Vagina (tissue), 2 donors: ENCODE results near the gene BRIX1. TPM values are rescaled to one million over a fixed set of nuclear protein-coding genes. Genes with fewer than 3 reads are reported as not detected.
A peak's percentile ranks its signal among the peaks of the same experiment; 100 is the strongest.

Source experiments
- DNase-seq, 2 donors: peaks; one replicate each; pipeline ENCODE4 v3.0.0-alpha.2; 2017; ENCODE audit errors: extremely low spot score in 2 of 2
- H3K27ac ChIP-seq: fragments of 200-600 bp; sonication (generic); one replicate; pipeline ENCODE4 v1.5.1; 2019
- H3K27me3 ChIP-seq: fragments of 200-600 bp; sonication (generic); one replicate; pipeline ENCODE4 v1.5.1; 2019
- H3K36me3 ChIP-seq, 2 donors: fragments of 200-600 bp; sonication (generic); one replicate each; pipeline ENCODE4 v1.5.1; 2017 to 2019
- H3K4me1 ChIP-seq: fragments of 200-600 bp; sonication (generic); one replicate; pipeline ENCODE4 v1.5.1; 2019
- H3K4me3 ChIP-seq, 2 donors: fragments of 200-600 bp; sonication (generic); 1 replicate in 1 of 2; 2 replicates in 1 of 2; pipeline ENCODE4 v1.5.1; 2016 to 2019
- H3K9me3 ChIP-seq: fragments of 200-600 bp; sonication (generic); one replicate; pipeline ENCODE4 v1.5.1; 2019
- POLR2A ChIP-seq, 2 donors: fragments of 450-650 bp; IDR thresholded peaks; one replicate each; pipeline ENCODE4 v1.6.1; 2017; ENCODE audit warnings: antibody characterized with exemption in 2 of 2, mild to moderate bottlenecking in 2 of 2, moderate library complexity in 2 of 2
- POLR2AphosphoS5 ChIP-seq, 2 donors: sonication (generic); formaldehyde crosslinking; IDR thresholded peaks; one replicate each; pipeline ENCODE4 v1.9.0; 2017; ENCODE audit warnings: antibody characterized with exemption in 2 of 2, mild to moderate bottlenecking in 2 of 2, low read depth in 1 of 2; ENCODE audit not compliant: insufficient read depth in 1 of 2
- intact Hi-C: fragments of 100-400 bp; cut with DNase I; formaldehyde crosslinking; loops from one replicate; pipeline ENCODE4 v1.15.1; 2023
- total RNA-seq: library from RNA; depleted of rRNA; stranded (reverse); fragments of >200 nt; gene quantifications from one replicate; pipeline ENCODE4 v1.2.3, GENCODE V29; 2016
- TF ChIP-seq, protein P1 (sequence below), 3 experiments: fragments of 450-650 bp in 2 of 3; fragments of 200-600 bp in 1 of 3; sonication (generic) in 1 of 3; IDR thresholded peaks; one replicate each; pipeline ENCODE4 v1.5.1; 2017 to 2019; ENCODE audit warnings: antibody characterized with exemption in 3 of 3, mild to moderate bottlenecking in 2 of 3, moderate library complexity in 2 of 3

Gene BRIX1
- total RNA-seq, 1 donor from 2014 or later: 10.3 TPM

GRCh38 chr5:34926318-34926888, 10.9 kb downstream of the BRIX1 start:
- Histone ChIP-seq H3K4me3 (no peak overlapping the region), H3K27ac (no peak overlapping the region), H3K27me3 (no peaks in the 10 kb centered on the region), H3K36me3 (peaks cover 0 to 53% of the 10 kb centered on the region in 2 donors), H3K4me1 (peaks cover 23% of the 10 kb centered on the region), H3K9me3 (no peaks in the 10 kb centered on the region)
- DNase-seq: no peak
- TF ChIP-seq POLR2A (IDR thresholded peaks at IDR 0.05): no peak
- TF ChIP-seq, protein P1, sequence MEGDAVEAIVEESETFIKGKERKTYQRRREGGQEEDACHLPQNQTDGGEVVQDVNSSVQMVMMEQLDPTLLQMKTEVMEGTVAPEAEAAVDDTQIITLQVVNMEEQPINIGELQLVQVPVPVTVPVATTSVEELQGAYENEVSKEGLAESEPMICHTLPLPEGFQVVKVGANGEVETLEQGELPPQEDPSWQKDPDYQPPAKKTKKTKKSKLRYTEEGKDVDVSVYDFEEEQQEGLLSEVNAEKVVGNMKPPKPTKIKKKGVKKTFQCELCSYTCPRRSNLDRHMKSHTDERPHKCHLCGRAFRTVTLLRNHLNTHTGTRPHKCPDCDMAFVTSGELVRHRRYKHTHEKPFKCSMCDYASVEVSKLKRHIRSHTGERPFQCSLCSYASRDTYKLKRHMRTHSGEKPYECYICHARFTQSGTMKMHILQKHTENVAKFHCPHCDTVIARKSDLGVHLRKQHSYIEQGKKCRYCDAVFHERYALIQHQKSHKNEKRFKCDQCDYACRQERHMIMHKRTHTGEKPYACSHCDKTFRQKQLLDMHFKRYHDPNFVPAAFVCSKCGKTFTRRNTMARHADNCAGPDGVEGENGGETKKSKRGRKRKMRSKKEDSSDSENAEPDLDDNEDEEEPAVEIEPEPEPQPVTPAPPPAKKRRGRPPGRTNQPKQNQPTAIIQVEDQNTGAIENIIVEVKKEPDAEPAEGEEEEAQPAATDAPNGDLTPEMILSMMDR (IDR thresholded peaks at IDR 0.05): no peak
- no peak for TF ChIP-seq POLR2AphosphoS5 (IDR thresholded peaks at IDR 0.05; ENCODE audit: insufficient read depth in 1 of 2, low read depth in 1 of 2)
- intact Hi-C loops: no loop called here

DNA sequence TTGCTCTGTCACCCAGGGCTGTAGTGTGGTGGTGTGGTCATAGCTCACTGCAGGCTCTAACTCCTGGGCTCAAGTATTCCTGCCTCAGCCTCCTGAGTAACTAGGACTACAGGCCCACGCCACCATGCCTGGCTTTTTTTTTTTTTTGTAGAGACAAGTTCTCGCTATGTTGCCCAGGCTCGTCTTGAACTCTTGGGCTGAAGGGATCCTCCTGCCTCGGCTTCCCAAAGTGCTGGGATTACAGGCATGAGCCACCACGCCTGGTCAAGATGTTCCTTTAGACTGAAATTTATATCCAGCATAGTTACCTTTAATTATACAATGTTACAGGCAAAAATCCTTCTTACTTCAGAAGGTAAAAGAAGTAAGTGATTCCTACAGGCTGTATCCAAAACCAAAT, 12.3 kb downstream of the BRIX1 start:
- intact Hi-C loops: no loop called here

DNA sequence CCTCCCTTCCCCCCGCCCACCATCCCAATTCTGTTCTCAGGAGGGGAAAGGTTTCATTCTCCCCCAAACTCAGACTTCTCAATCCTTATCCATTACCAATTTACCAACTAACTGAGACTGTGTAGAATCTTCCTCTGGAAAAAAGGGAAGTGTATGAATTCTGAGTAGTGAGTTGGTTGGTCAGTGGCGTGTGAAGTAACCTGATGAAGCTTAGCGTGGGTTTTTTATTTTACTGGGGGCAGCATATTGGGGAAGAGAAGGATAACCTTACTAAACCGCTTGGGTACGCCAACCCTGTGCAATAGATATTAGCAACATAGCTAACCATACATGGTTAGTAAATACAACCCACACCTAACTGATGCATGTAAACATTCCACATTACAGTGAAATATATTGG, 12.8 kb downstream of the BRIX1 start:
- Histone ChIP-seq H3K4me3 (no peak overlapping the region), H3K4me1 (peaks cover 42% of the 10 kb centered on the region), H3K27me3 (no peaks in the 10 kb centered on the region), H3K36me3 (peaks cover 0 to 35% of the 10 kb centered on the region in 2 donors), H3K9me3 (no peaks in the 10 kb centered on the region), H3K27ac (no peak overlapping the region)
- intact Hi-C loops: no loop called here
- TF ChIP-seq, protein P1 (IDR thresholded peaks at IDR 0.05): no peak
- TF ChIP-seq POLR2A (IDR thresholded peaks at IDR 0.05) (no peak), POLR2AphosphoS5 (IDR thresholded peaks at IDR 0.05; ENCODE audit: insufficient read depth in 1 of 2, low read depth in 1 of 2) (no peak)
- no peak for DNase-seq

More for the DNA sequence above, 12.3 kb downstream of the BRIX1 start:
- no peak overlapping the region for H3K27ac ChIP-seq
- no peak overlapping the region for H3K4me3 ChIP-seq
- H3K36me3 ChIP-seq: peaks cover 0 to 40% of the 10 kb centered on the region in 2 donors
- no peaks in the 10 kb centered on the region for H3K9me3 ChIP-seq
- TF ChIP-seq POLR2AphosphoS5 (IDR thresholded peaks at IDR 0.05; ENCODE audit: insufficient read depth in 1 of 2, low read depth in 1 of 2) (no peak), POLR2A (IDR thresholded peaks at IDR 0.05) (no peak)
- TF ChIP-seq, protein P1 (IDR thresholded peaks at IDR 0.05): no peak
- H3K4me1 ChIP-seq: peaks cover 37% of the 10 kb centered on the region
- H3K27me3 ChIP-seq: no peaks in the 10 kb centered on the region
- DNase-seq: no peak

DNA sequence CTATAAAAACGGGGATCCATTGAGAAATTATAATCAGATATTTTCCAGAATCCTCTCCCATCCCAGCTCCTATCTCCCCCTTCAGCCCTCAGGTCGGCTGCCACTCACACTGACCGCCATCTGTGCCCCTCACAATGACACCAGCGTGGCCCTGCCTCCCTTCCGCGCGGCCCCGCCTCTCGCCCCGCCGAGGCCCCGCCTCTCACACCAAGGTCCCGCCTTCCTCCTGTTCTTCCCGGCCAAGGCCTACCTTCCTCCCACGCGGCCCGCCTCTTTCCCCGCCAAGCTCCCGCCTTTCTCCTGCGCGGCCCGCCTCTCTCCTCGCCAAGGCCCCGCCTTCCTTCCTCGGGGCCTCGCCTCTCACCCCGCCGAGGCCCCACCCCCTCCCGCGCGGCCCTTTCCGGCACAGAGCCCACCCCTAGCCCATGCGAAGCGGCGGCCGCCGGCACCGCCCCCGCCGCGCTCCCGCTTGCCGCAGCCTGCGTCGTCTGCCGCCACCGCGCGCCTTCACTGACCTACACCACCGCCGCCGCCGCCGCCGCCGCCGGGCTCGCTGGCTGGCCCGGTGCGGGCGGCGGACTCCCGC, 13.7 kb downstream of the BRIX1 start, which contains the start of gene DNAJC21:
Gene DNAJC21 (plus strand): TSS at position 426 of the 586 bp plus-strand sequence. CDS start 261 bp downstream, outside the sequence.
- intact Hi-C loops: no loop called here
- peaks cover 39% of the 10 kb centered on the region for H3K4me1 ChIP-seq
- H3K27ac ChIP-seq: peak within 1 kb of the TSS; percentile 96
- peak within 1 kb of the TSS; percentile 79 to 97 for H3K4me3 ChIP-seq
- no peaks in the 10 kb centered on the region for H3K27me3 ChIP-seq
- peaks cover 0 to 25% of the 10 kb centered on the region in 2 donors for H3K36me3 ChIP-seq
- no peaks in the 10 kb centered on the region for H3K9me3 ChIP-seq
- peak; percentile 97 to 98 for DNase-seq
- TF ChIP-seq POLR2AphosphoS5 (IDR thresholded peaks at IDR 0.05; ENCODE audit: insufficient read depth in 1 of 2, low read depth in 1 of 2) (peak; percentile 47 to 83), POLR2A (IDR thresholded peaks at IDR 0.05) (peak in 1 of 2 donors; percentile 29)
- TF ChIP-seq, protein P1 (IDR thresholded peaks at IDR 0.05): no peak
